Immature natural killer cell (primary cell): ENCODE results near the gene FLG. TPM values are rescaled to one million over a fixed set of nuclear protein-coding genes. Genes with fewer than 3 reads are reported as not detected.

Experiments used
- DNase-seq, 3 donors: peaks; one replicate each; pipeline ENCODE4 v3.0.0; 2022; ENCODE audit warnings: mixed read lengths in 1 of 3
- H3K27ac Mint-ChIP-seq, 6 donors: one replicate each; pipeline ENCODE4 v1.8.0; 2020; ENCODE audit warnings: mixed read lengths in 6 of 6, mild to moderate bottlenecking in 5 of 6, inconsistent platforms in 4 of 6, moderate library complexity in 3 of 6
- H3K27me3 Mint-ChIP-seq, 3 donors: one replicate each; pipeline ENCODE4 v1.8.0; 2020 to 2021; ENCODE audit warnings: low read depth in 3 of 3, mild to moderate bottlenecking in 3 of 3, mixed read lengths in 3 of 3, moderate library complexity in 3 of 3, inconsistent platforms in 1 of 3
- H3K36me3 Mint-ChIP-seq, 3 donors: one replicate each; pipeline ENCODE4 v1.8.0; 2020; ENCODE audit warnings: mixed read lengths in 3 of 3, inconsistent platforms in 2 of 3, mild to moderate bottlenecking in 2 of 3
- H3K4me1 Mint-ChIP-seq, 2 donors: one replicate each; pipeline ENCODE4 v1.8.0; 2020; ENCODE audit warnings: inconsistent platforms in 2 of 2, mild to moderate bottlenecking in 2 of 2, mixed read lengths in 2 of 2, moderate library complexity in 1 of 2
- H3K4me3 Mint-ChIP-seq, 5 donors: one replicate each; pipeline ENCODE4 v1.8.0; 2020; ENCODE audit warnings: mild to moderate bottlenecking in 5 of 5, mixed read lengths in 5 of 5, inconsistent platforms in 3 of 5, moderate library complexity in 3 of 5
- H3K9me3 Mint-ChIP-seq, 6 donors: one replicate each; pipeline ENCODE4 v1.8.0; 2020; ENCODE audit warnings: mild to moderate bottlenecking in 6 of 6, mixed read lengths in 6 of 6, inconsistent platforms in 4 of 6, moderate library complexity in 3 of 6
- polyA plus RNA-seq, 3 donors: library from polyadenylated mRNA; unstranded; fragments of 300-500 nt; fragmentation: Illumina TruSeq; gene quantifications; one replicate each; pipeline ENCODE4 v1.2.3, GENCODE V29; 2021

FLG gene
- under 1 TPM in 1 of 3 donors, not detected in 2; 0.03 TPM for polyA plus RNA-seq

GRCh38 chr1:152325111-152325510 is at the start of gene FLG:
Gene FLG (minus strand): TSS chr1:152325239. CDS start chr1:152315456, 9,783 bp downstream.
- Mint-ChIP-seq H3K4me1 (no peaks in the 10 kb centered on the region), H3K27ac (no peak within 1 kb of the TSS), H3K36me3 (no peaks in the 10 kb centered on the region)

GRCh38 chr1:152374451-152374850 is 49.4 kb upstream of the FLG start:
- peaks cover under 1 to 1% (median 1%) of the 10 kb centered on the region in 3 donors for H3K36me3 Mint-ChIP-seq
- DNase-seq = no peak
- H3K4me3 Mint-ChIP-seq = no peak overlapping the region
- no peak overlapping the region for H3K27ac Mint-ChIP-seq
- peaks cover 0 to 15% (median 2%) of the 10 kb centered on the region in 3 donors for H3K27me3 Mint-ChIP-seq
- no peaks in the 10 kb centered on the region for H3K4me1 Mint-ChIP-seq
- peaks cover 0 to 3% (median 2%) of the 10 kb centered on the region in 6 donors for H3K9me3 Mint-ChIP-seq

More at GRCh38 chr1:152325111-152325510, at the start of gene FLG:
- H3K4me3 Mint-ChIP-seq = no peak within 1 kb of the TSS
- no peak for DNase-seq
- no peaks in the 10 kb centered on the region for H3K9me3 Mint-ChIP-seq
- H3K27me3 Mint-ChIP-seq = peaks cover 0 to 3% (median 2%) of the 10 kb centered on the region in 3 donors

- Mint-ChIP-seq H3K27me3 (peaks cover 0 to 18% (median 3%) of the 10 kb centered on the region in 3 donors), H3K4me3 (no peak overlapping the region)
- DNase-seq = no peak
Measured at GRCh38 chr1:152372672-152373071, 47.6 kb upstream of the FLG start.

GRCh38 chr1:152367436-152367835 is 42.4 kb upstream of the FLG start:
- Mint-ChIP-seq H3K9me3 (peaks cover 0 to 8% (median 7%) of the 10 kb centered on the region in 6 donors), H3K36me3 (peaks cover 4 to 6% (median 5%) of the 10 kb centered on the region in 3 donors), H3K27ac (no peak overlapping the region), H3K27me3 (peaks cover 0 to 17% (median 3%) of the 10 kb centered on the region in 3 donors), H3K4me1 (no peaks in the 10 kb centered on the region), H3K4me3 (no peak overlapping the region)
- no peak for DNase-seq

More at GRCh38 chr1:152372672-152373071, 47.6 kb upstream of the FLG start:
- Mint-ChIP-seq H3K9me3 (peaks cover 0 to 8% (median 7%) of the 10 kb centered on the region in 6 donors), H3K27ac (no peak overlapping the region), H3K4me1 (no peaks in the 10 kb centered on the region), H3K36me3 (peaks cover 4 to 6% (median 5%) of the 10 kb centered on the region in 3 donors)

- H3K36me3 Mint-ChIP-seq = no peaks in the 10 kb centered on the region
- peaks cover 0 to 7% (median 0%) of the 10 kb centered on the region in 6 donors for H3K9me3 Mint-ChIP-seq
- H3K4me1 Mint-ChIP-seq = no peaks in the 10 kb centered on the region
- H3K4me3 Mint-ChIP-seq = no peak within 1 kb of the TSS
- DNase-seq = no peak
- H3K27ac Mint-ChIP-seq = no peak within 1 kb of the TSS
- H3K27me3 Mint-ChIP-seq = peaks cover 0 to 6% (median 4%) of the 10 kb centered on the region in 3 donors
Measured at GRCh38 chr1:152359906-152360305, 34.9 kb upstream of the FLG start, which contains the start of gene FLG2. Gene FLG2 (minus strand): TSS chr1:152360006. CDS start chr1:152358884, 1,122 bp downstream.

- no peaks in the 10 kb centered on the region for H3K36me3 Mint-ChIP-seq
- no peaks in the 10 kb centered on the region for H3K4me1 Mint-ChIP-seq
- DNase-seq = no peak
- H3K9me3 Mint-ChIP-seq = peaks cover 0 to 14% (median 0%) of the 10 kb centered on the region in 6 donors
- H3K27ac Mint-ChIP-seq = no peak overlapping the region
- H3K4me3 Mint-ChIP-seq = no peak overlapping the region
- peaks cover 3 to 6% (median 4%) of the 10 kb centered on the region in 3 donors for H3K27me3 Mint-ChIP-seq
Measured at GRCh38 chr1:152356736-152357135, 31.7 kb upstream of the FLG start.

- H3K27ac Mint-ChIP-seq = no peak overlapping the region
- peaks cover 0 to 8% (median 0%) of the 10 kb centered on the region in 6 donors for H3K9me3 Mint-ChIP-seq
- no peaks in the 10 kb centered on the region for H3K36me3 Mint-ChIP-seq
Measured at GRCh38 chr1:152349611-152350010, 24.6 kb upstream of the FLG start.

GRCh38 chr1:152348447-152348846 is 23.4 kb upstream of the FLG start:
- DNase-seq = no peak
- Mint-ChIP-seq H3K4me1 (no peaks in the 10 kb centered on the region), H3K4me3 (no peak overlapping the region)

More at GRCh38 chr1:152349611-152350010, 24.6 kb upstream of the FLG start:
- no peak for DNase-seq
- H3K27me3 Mint-ChIP-seq = peaks cover 2 to 5% (median 3%) of the 10 kb centered on the region in 3 donors
- no peak overlapping the region for H3K4me3 Mint-ChIP-seq
- H3K4me1 Mint-ChIP-seq = no peaks in the 10 kb centered on the region

GRCh38 chr1:152347116-152347728 is 22.2 kb upstream of the FLG start:
- Mint-ChIP-seq H3K27ac (no peak overlapping the region), H3K36me3 (no peaks in the 10 kb centered on the region), H3K27me3 (peaks cover 2 to 5% (median 3%) of the 10 kb centered on the region in 3 donors), H3K4me3 (no peak overlapping the region), H3K9me3 (no peaks in the 10 kb centered on the region), H3K4me1 (no peaks in the 10 kb centered on the region)
- peak; percentile 29 to 52 (median 33) for DNase-seq

More at GRCh38 chr1:152348447-152348846, 23.4 kb upstream of the FLG start:
- Mint-ChIP-seq H3K36me3 (no peaks in the 10 kb centered on the region), H3K9me3 (peaks cover 0 to 4% (median 0%) of the 10 kb centered on the region in 6 donors), H3K27me3 (peaks cover 2 to 5% (median 3%) of the 10 kb centered on the region in 3 donors), H3K27ac (no peak overlapping the region)

GRCh38 chr1:152344438-152344837 is 19.4 kb upstream of the FLG start:
- Mint-ChIP-seq H3K9me3 (no peaks in the 10 kb centered on the region), H3K27ac (no peak overlapping the region), H3K27me3 (peaks cover 2 to 5% (median 2%) of the 10 kb centered on the region in 3 donors), H3K36me3 (no peaks in the 10 kb centered on the region), H3K4me3 (no peak overlapping the region), H3K4me1 (no peaks in the 10 kb centered on the region)
- no peak for DNase-seq

- Mint-ChIP-seq H3K4me1 (no peaks in the 10 kb centered on the region), H3K36me3 (no peaks in the 10 kb centered on the region), H3K27ac (no peak overlapping the region), H3K9me3 (no peaks in the 10 kb centered on the region), H3K4me3 (no peak overlapping the region), H3K27me3 (peaks cover 2 to 5% (median 4%) of the 10 kb centered on the region in 3 donors)
- no peak for DNase-seq
Measured at GRCh38 chr1:152343006-152343405, 18.0 kb upstream of the FLG start.

GRCh38 chr1:152335399-152335798 is 10.4 kb upstream of the FLG start:
- Mint-ChIP-seq H3K4me3 (no peak overlapping the region), H3K36me3 (no peaks in the 10 kb centered on the region), H3K4me1 (no peaks in the 10 kb centered on the region), H3K9me3 (no peaks in the 10 kb centered on the region), H3K27ac (no peak overlapping the region), H3K27me3 (peaks cover 2 to 5% (median 4%) of the 10 kb centered on the region in 3 donors)
- DNase-seq = no peak

GRCh38 chr1:152328801-152329391 is 3.9 kb upstream of the FLG start:
- Mint-ChIP-seq H3K27me3 (peaks cover 0 to 3% (median 0%) of the 10 kb centered on the region in 3 donors), H3K4me3 (no peak overlapping the region), H3K36me3 (no peaks in the 10 kb centered on the region), H3K4me1 (no peaks in the 10 kb centered on the region), H3K27ac (no peak overlapping the region), H3K9me3 (no peaks in the 10 kb centered on the region)
- no peak for DNase-seq

- Mint-ChIP-seq H3K9me3 (peaks cover 0 to 10% (median 3%) of the 10 kb centered on the region in 6 donors), H3K4me1 (no peaks in the 10 kb centered on the region), H3K27ac (no peak overlapping the region), H3K27me3 (peaks cover 0 to 7% (median 1%) of the 10 kb centered on the region in 3 donors), H3K36me3 (no peaks in the 10 kb centered on the region), H3K4me3 (no peak overlapping the region)
- DNase-seq = no peak
Measured at GRCh38 chr1:152313970-152314369, 11.1 kb downstream of the FLG start.
